Keratinocyte (primary cell): ENCODE measurements around the gene CLSTN3. TPM values are rescaled to one million over a fixed set of nuclear protein-coding genes. Genes with fewer than 3 reads are reported as not detected.
"Not testable (repeated sequence)": the region's sequence is repeated elsewhere in the genome, so short reads cannot be mapped to it uniquely, and the experiment has no call there.

Source experiments
- DNase-seq: peaks from one replicate; pipeline ENCODE4 v3.0.0-alpha.2; 2011; ENCODE audit warnings: low read depth, missing footprints, low spot score
- FAIRE-seq: peaks from 2 replicates; lab custom pipeline; 2011; peaks lifted over from hg19 to GRCh38; lab: Jason Lieb, UNC
- H2AFZ ChIP-seq: 2 replicates; pipeline ENCODE4 v1.6.0; 2012; ENCODE audit warnings: low read length, control low read depth, inconsistent platforms; ENCODE audit not compliant: control insufficient read depth
- H3K27ac ChIP-seq: 2 replicates; pipeline ENCODE4 v1.5.1; 2011; ENCODE audit warnings: low read length; ENCODE audit not compliant: control insufficient read depth, insufficient read depth
- H3K27me3 ChIP-seq: 3 replicates; pipeline ENCODE4 v1.6.0; 2011; ENCODE audit warnings: low read length; ENCODE audit not compliant: control insufficient read depth, insufficient read depth; ENCODE audit errors: extremely low read depth
- H3K36me3 ChIP-seq, 2 experiments: 2 replicates in 1 of 2; 3 replicates in 1 of 2; pipeline ENCODE4 v1.5.1; 2011; ENCODE audit warnings: low read length in 2 of 2, mild to moderate bottlenecking in 1 of 2; ENCODE audit not compliant: control insufficient read depth in 2 of 2, insufficient read depth in 2 of 2; ENCODE audit errors: extremely low read depth in 1 of 2
- H3K4me1 ChIP-seq: 3 replicates; pipeline ENCODE4 v1.5.1; 2011; ENCODE audit warnings: low read length; ENCODE audit not compliant: control insufficient read depth, insufficient read depth; ENCODE audit errors: extremely low read depth
- H3K4me2 ChIP-seq: 3 replicates; pipeline ENCODE4 v1.6.0; 2011; ENCODE audit warnings: low read depth, low read length; ENCODE audit not compliant: control insufficient read depth, insufficient read depth; ENCODE audit errors: extremely low read depth
- H3K4me3 ChIP-seq, 3 experiments: fragments of 200-600 bp in 1 of 3; sonication (generic) in 1 of 3; 2 replicates in 2 of 3; 3 replicates in 1 of 3; pipeline ENCODE4 v1.5.1; 2011 to 2016; ENCODE audit warnings: low read length in 3 of 3, mild to moderate bottlenecking in 3 of 3, control low read depth in 2 of 3, inconsistent platforms in 1 of 3, low read depth in 1 of 3, mixed read lengths in 1 of 3, mixed run types in 1 of 3, moderate library complexity in 1 of 3; ENCODE audit not compliant: control insufficient read depth in 2 of 3, insufficient read depth in 2 of 3; ENCODE audit errors: extremely low read depth in 1 of 3
- H3K79me2 ChIP-seq: 2 replicates; pipeline ENCODE4 v1.6.0; 2012; ENCODE audit warnings: low read length; ENCODE audit not compliant: control insufficient read depth, insufficient read depth
- H3K9ac ChIP-seq: 3 replicates; pipeline ENCODE4 v1.6.0; 2011; ENCODE audit warnings: low read length; ENCODE audit not compliant: control insufficient read depth, insufficient read depth; ENCODE audit errors: extremely low read depth
- H3K9me1 ChIP-seq: 3 replicates; pipeline ENCODE4 v1.6.0; 2011; ENCODE audit warnings: low read length; ENCODE audit not compliant: control insufficient read depth, insufficient read depth; ENCODE audit errors: extremely low read depth
- H3K9me3 ChIP-seq: 2 replicates; pipeline ENCODE4 v1.5.1; 2012; ENCODE audit warnings: low read depth, low read length; ENCODE audit not compliant: control insufficient read depth
- H4K20me1 ChIP-seq: 3 replicates; pipeline ENCODE4 v1.6.0; 2011; ENCODE audit warnings: low read length; ENCODE audit not compliant: control insufficient read depth, insufficient read depth; ENCODE audit errors: extremely low read depth
- CTCF ChIP-seq, 3 experiments: IDR thresholded peaks in 1 of 3; conservative IDR thresholded peaks in 1 of 3; optimal IDR thresholded peaks in 1 of 3; 2 replicates in 2 of 3; 3 replicates in 1 of 3; pipeline versions ENCODE3 to v1.5.1; 2011; ENCODE audit warnings: low read length in 3 of 3, mild to moderate bottlenecking in 3 of 3, moderate library complexity in 2 of 3, control low read depth in 1 of 3, inconsistent platforms in 1 of 3; ENCODE audit not compliant: insufficient read depth in 2 of 3; ENCODE audit errors: extremely low read depth in 1 of 3
- EZH2 ChIP-seq: IDR thresholded peaks from one replicate; pipeline ENCODE4 v1.6.1; 2012; ENCODE audit warnings: inconsistent platforms, mild to moderate bottlenecking, low read length, moderate library complexity
- dilution Hi-C: fragments of 300-500 bp; cut with MboI; formaldehyde crosslinking; loops from one replicate; pipeline ENCODE4 v1.7.0; 2020; ENCODE audit warnings: low sequenced_read_pairs; ENCODE audit not compliant: extremely low pct_ligation_motif_present
- polyA plus RNA-seq, 5 experiments: library from polyadenylated mRNA; depleted of rRNA in 3 of 5; stranded (reverse) in 3 of 5; stranded (forward) in 1 of 5; unstranded in 1 of 5; fragments of >200 nt; gene quantifications; 1 replicate in 1 of 5; 2 replicates in 3 of 5; 3 replicates in 1 of 5; pipeline versions ENCODE4 v1.2.1 to v1.2.3, GENCODE V29; 2011 to 2012; ENCODE audit warnings: missing spikeins in 2 of 5, low read depth in 1 of 5, low replicate concordance in 1 of 5

Gene CLSTN3
- polyA plus RNA-seq, 1 donor (not counting 4 experiments of a cell fraction or from before 2014, with no cell fraction given), result 12.8 TPM

- H3K79me2 ChIP-seq, result peaks cover 17% of the 10 kb centered on the region
- H3K4me2 ChIP-seq, result no peak overlapping the region
- H4K20me1 ChIP-seq, result peaks cover 3% of the 10 kb centered on the region
- no peak overlapping the region for H3K4me3 ChIP-seq
- TF ChIP-seq CTCF (optimal IDR thresholded peaks at IDR 0.05 in 1 of 3, IDR thresholded peaks at IDR 0.05 in 1 of 3, conservative IDR thresholded peaks at IDR 0.05 in 1 of 3; ENCODE audit: extremely low read depth in 1 of 3, insufficient read depth in 2 of 3, low read length in 3 of 3) (no peak), EZH2 (no peak)
- H3K27ac ChIP-seq, result no peak overlapping the region
- H3K27me3 ChIP-seq, result no peaks in the 10 kb centered on the region
- H3K36me3 ChIP-seq, result peaks cover 0 to 17% of the 10 kb centered on the region in 2 experiments
- no peak overlapping the region for H3K9ac ChIP-seq
- H3K9me1 ChIP-seq, result no peaks in the 10 kb centered on the region
- FAIRE-seq (no peak), DNase-seq (no peak)
- H2AFZ ChIP-seq, result no peak overlapping the region
- H3K4me1 ChIP-seq, result no peaks in the 10 kb centered on the region
- dilution Hi-C loops, result no loop called here
- H3K9me3 ChIP-seq, result no peaks in the 10 kb centered on the region
Measured at GRCh38 chr12:7103837-7104584, 26.2 kb upstream of the CLSTN3 start.

GRCh38 chr12:7106082-7106481 is 24.1 kb upstream of the CLSTN3 start:
- dilution Hi-C loops, result no loop called here
- Histone ChIP-seq H2AFZ (no peak overlapping the region), H4K20me1 (peaks cover 3% of the 10 kb centered on the region), H3K36me3 (peaks cover 0 to 13% of the 10 kb centered on the region in 2 experiments), H3K9me1 (no peaks in the 10 kb centered on the region), H3K4me2 (no peak overlapping the region), H3K4me1 (peaks cover 6% of the 10 kb centered on the region), H3K4me3 (no peak overlapping the region), H3K27ac (no peak overlapping the region), H3K79me2 (peaks cover 34% of the 10 kb centered on the region), H3K27me3 (no peaks in the 10 kb centered on the region), H3K9me3 (no peaks in the 10 kb centered on the region), H3K9ac (no peak overlapping the region)
- FAIRE-seq (no peak), DNase-seq (no peak)
- TF ChIP-seq EZH2 (no peak), CTCF (optimal IDR thresholded peaks at IDR 0.05 in 1 of 3, IDR thresholded peaks at IDR 0.05 in 1 of 3, conservative IDR thresholded peaks at IDR 0.05 in 1 of 3; ENCODE audit: extremely low read depth in 1 of 3, insufficient read depth in 2 of 3, low read length in 3 of 3) (no peak)

GRCh38 chr12:7107181-7107580 is 23.0 kb upstream of the CLSTN3 start:
- H3K27ac ChIP-seq, H3K27me3 ChIP-seq, FAIRE-seq, H3K9me1 ChIP-seq, DNase-seq, H3K4me1 ChIP-seq, dilution Hi-C loops, H3K9me3 ChIP-seq, H3K9ac ChIP-seq, H3K4me3 ChIP-seq, H4K20me1 ChIP-seq, H2AFZ ChIP-seq, H3K36me3 ChIP-seq: not testable (repeated sequence)
- Histone ChIP-seq H3K79me2 (peaks cover 34% of the 10 kb centered on the region), H3K4me2 (peak overlapping the region; percentile 94)
